Heart right ventricle (tissue), 16 donors: ENCODE measurements around the gene NXPH1. TPM values are rescaled to one million over a fixed set of nuclear protein-coding genes. Genes with fewer than 3 reads are reported as not detected.

Source experiments
- ATAC-seq, 8 donors: fragments of 200-7000 bp; cut with Tn5 transposase; one replicate each; pipeline ENCODE4 v1.9.1; 2020; ENCODE audit warnings: mild to moderate bottlenecking in 8 of 8, moderate library complexity in 8 of 8, moderate number of reproducible peaks in 1 of 8
- DNase-seq, 2 donors: peaks; one replicate each; pipeline ENCODE4 v3.0.0-alpha.2; 2020
- H3K27ac ChIP-seq, 10 donors: fragments of 200-600 bp; sonication (generic) in 2 of 10; one replicate each; pipeline versions ENCODE4 v1.5.0 to v1.8.0; 2020 to 2022; ENCODE audit warnings: mild to moderate bottlenecking in 3 of 10
- H3K27me3 ChIP-seq, 7 donors: fragments of 200-600 bp; one replicate each; pipeline ENCODE4 v1.8.0; 2021 to 2022; ENCODE audit warnings: mild to moderate bottlenecking in 2 of 7
- H3K36me3 ChIP-seq, 9 donors: fragments of 200-600 bp; sonication (generic) in 1 of 9; one replicate each; pipeline versions ENCODE4 v1.5.0 to v1.8.0; 2020 to 2022; ENCODE audit warnings: mild to moderate bottlenecking in 2 of 9
- H3K4me1 ChIP-seq, 9 donors: fragments of 200-600 bp; sonication (generic) in 1 of 9; one replicate each; pipeline versions ENCODE4 v1.5.0 to v1.8.0; 2020 to 2022; ENCODE audit warnings: mild to moderate bottlenecking in 4 of 9
- H3K4me3 ChIP-seq, 10 donors: fragments of 200-600 bp; sonication (generic) in 2 of 10; one replicate each; pipeline versions ENCODE4 v1.5.0 to v1.8.0; 2020 to 2022; ENCODE audit warnings: mild to moderate bottlenecking in 7 of 10, moderate library complexity in 2 of 10
- H3K9me3 ChIP-seq, 11 donors: fragments of 200-600 bp in 10 of 11; sonication (generic) in 2 of 11; one replicate each; pipeline versions ENCODE4 v1.5.0 to v1.8.0; 2013 to 2022; ENCODE audit warnings: mild to moderate bottlenecking in 2 of 11, control low read depth in 1 of 11, moderate library complexity in 1 of 11
- CTCF ChIP-seq, 9 donors: fragments of 200-600 bp; sonication (generic) in 2 of 9; IDR thresholded peaks; one replicate each; pipeline versions ENCODE4 v1.5.0 to v1.8.0; 2021 to 2022; ENCODE audit warnings: antibody characterized with exemption in 9 of 9, mild to moderate bottlenecking in 5 of 9, moderate library complexity in 1 of 9
- WGBS, 2 donors: extraction: QIAGEN DNeasy Blood & Tissue Kit; methylation state at CpG; one replicate each; pipeline ENCODE4 v1.1.7; 2013; ENCODE audit warnings: inconsistent platforms in 1 of 2; 5-methylcytosine and 5-hydroxymethylcytosine counted together
- intact Hi-C, 10 donors: fragments of 100-400 bp; cut with DNase I; formaldehyde crosslinking; loops; one replicate each; pipeline versions ENCODE4 v1.11.1 to v1.14.2; 2022
- polyA plus RNA-seq, 2 donors: library from polyadenylated mRNA; stranded (reverse); fragments of 200-250 nt; gene quantifications; one replicate each; pipeline ENCODE4 v1.2.3, GENCODE V29; 2013
- total RNA-seq, 10 donors: library from RNA; stranded (reverse); fragmentation: NEBNext Ultra II Directional in 3 of 10; extraction: Animal tissue kit (Norgen Biotek cat#: 25700) in 3 of 10; gene quantifications; one replicate each; pipeline versions ENCODE4 v1.2.1 to v1.2.4, GENCODE V29; 2021 to 2023
- donor health status: Arrhythmogenic right ventricular cardiomyopathy.
- donor health status: ischemic (EF 13 %, LVEDD 7.1; RV severe dilation, severe dysfunction).
- donor health status: healthy with polysubstance abuse.
- donor health status: DM: no; HTN: yes; CAD: no.
- donor health status: DM: no; HTN: no; CAD: no.
- donor health status: ischemic (EF 25% LVEDD 6.9; RV normal size, moderate dysfunction).
- donor health status: ischemic (EF 25% LVEDD 5.7; RV mildly dilated, moderate dysfunction).
- donor health status: healthy.
- donor health status: DM: yes; HTN: yes; CAD: no.
- donor health status: Ischemic cardiomyopathy.
- donor health status: ischemic (EF 35%, LVEDD 5.7; RV mildly dilated, moderate dysfunction).
- donor health status: nonischemic (EF 11% LVEDD 7.7; RV severe dilation, severe dysfunction).
- donor health status: DM: yes; HTN: yes; CAD: no.
- donor health status: PGD.
- donor health status: ischemic (EF 29% LVEDD 5.4; RV normal size, mild dysfunction).
- donor health status: nonischemic (EF 23%, LVEDD 6.1; RV moderate dilation, normal function).

NXPH1 gene
- total and polyA plus RNA-seq, 12 donors, result not detected

GRCh38 chr7:8742837-8743236, 309.4 kb downstream of the NXPH1 start:
- no peak for TF ChIP-seq CTCF (IDR thresholded peaks at IDR 0.05)
- H3K27ac ChIP-seq, result no peak overlapping the region
- H3K4me3 ChIP-seq, result no peak overlapping the region
- H3K9me3 ChIP-seq, result no peaks in the 10 kb centered on the region
- DNase-seq (no peak), ATAC-seq (no peak)
- no peaks in the 10 kb centered on the region for H3K4me1 ChIP-seq
- H3K36me3 ChIP-seq, result no peaks in the 10 kb centered on the region
- 92% methylated on average over 2 of the region's 2 CpGs for WGBS, 2 donors
- H3K27me3 ChIP-seq, result no peaks in the 10 kb centered on the region
- intact Hi-C loops, result no loop called here

- H3K27me3 ChIP-seq, result no peaks in the 10 kb centered on the region
- DNase-seq (no peak), ATAC-seq (no peak)
- intact Hi-C loops, result no loop called here
- H3K9me3 ChIP-seq, result no peaks in the 10 kb centered on the region
- H3K4me1 ChIP-seq, result no peaks in the 10 kb centered on the region
- WGBS, 2 donors, result 30 to 55% methylated on average over 1 of the region's 1 CpG
- no peak overlapping the region for H3K27ac ChIP-seq
- H3K36me3 ChIP-seq, result no peaks in the 10 kb centered on the region
- H3K4me3 ChIP-seq, result no peak overlapping the region
- no peak for TF ChIP-seq CTCF (IDR thresholded peaks at IDR 0.05)
Measured at GRCh38 chr7:8747338-8747737, 313.9 kb downstream of the NXPH1 start.

- TF ChIP-seq CTCF (IDR thresholded peaks at IDR 0.05), result no peak
- Histone ChIP-seq H3K4me3 (no peak overlapping the region), H3K27ac (no peak overlapping the region), H3K9me3 (peaks cover 0 to 3% (median 0%) of the 10 kb centered on the region in 11 donors), H3K4me1 (no peaks in the 10 kb centered on the region), H3K36me3 (no peaks in the 10 kb centered on the region), H3K27me3 (no peaks in the 10 kb centered on the region)
- WGBS, 2 donors, result 77 to 80% methylated on average over 4 of the region's 4 CpGs
- intact Hi-C loops, result no loop called here
- no peak for ATAC-seq
- DNase-seq, result no peak
Measured at GRCh38 chr7:8751557-8752231, 318.3 kb downstream of the NXPH1 start.

- no peak for TF ChIP-seq CTCF (IDR thresholded peaks at IDR 0.05)
Measured at GRCh38 chr7:8753355-8753754, 319.9 kb downstream of the NXPH1 start.

More at GRCh38 chr7:8753355-8753754, 319.9 kb downstream of the NXPH1 start:
- H3K36me3 ChIP-seq, result no peaks in the 10 kb centered on the region
- no peaks in the 10 kb centered on the region for H3K4me1 ChIP-seq
- no peak overlapping the region for H3K4me3 ChIP-seq
- ATAC-seq (no peak), DNase-seq (no peak)
- 81 to 91% methylated on average over 3 of the region's 3 CpGs for WGBS, 2 donors
- no peaks in the 10 kb centered on the region for H3K27me3 ChIP-seq
- H3K27ac ChIP-seq, result no peak overlapping the region
- intact Hi-C loops, result no loop called here
- H3K9me3 ChIP-seq, result peaks cover 0 to 7% (median 0%) of the 10 kb centered on the region in 11 donors
